SU-DHL-6 (cell line): ENCODE measurements around the gene TMEM18.

ENCODE experiments used
- H2AFZ ChIP-seq: fragments of 200-600 bp; sonication (generic); 2 replicates; pipeline ENCODE4 v1.6.1; 2014; ENCODE audit warnings: low read depth, mild to moderate bottlenecking, moderate library complexity, mixed read lengths, antibody characterized with exemption, low read length; ENCODE audit not compliant: severe bottlenecking
- H3F3A ChIP-seq: fragments of 200-600 bp; shearing (Covaris generic); 2 replicates; pipeline ENCODE4 v1.6.0; 2016; ENCODE audit warnings: antibody characterized with exemption, mild to moderate bottlenecking; ENCODE audit not compliant: insufficient read depth
- H3K27ac ChIP-seq: fragments of 200-600 bp; sonication (generic); 2 replicates; pipeline ENCODE4 v1.5.1; 2016; ENCODE audit warnings: low read depth, mild to moderate bottlenecking, low read length, moderate library complexity, mixed read lengths
- H3K27me3 ChIP-seq: fragments of 200-600 bp; sonication (generic), shearing (Covaris generic); 2 replicates; pipeline ENCODE4 v1.6.0; 2014; ENCODE audit warnings: mild to moderate bottlenecking, low read length
- H3K36me3 ChIP-seq: fragments of 200-600 bp; sonication (generic); 2 replicates; pipeline ENCODE4 v1.6.1; 2014; ENCODE audit warnings: mild to moderate bottlenecking, low read length, mixed read lengths
- H3K4me2 ChIP-seq: fragments of 300-600, 200-600 bp; shearing (Covaris generic), sonication (generic); 2 replicates; pipeline ENCODE4 v1.6.0; 2014; ENCODE audit warnings: low read length, low read depth, mild to moderate bottlenecking; ENCODE audit not compliant: poor library complexity, severe bottlenecking
- H3K4me3 ChIP-seq: fragments of 200-600 bp; sonication (generic); 2 replicates; pipeline ENCODE4 v1.5.1; 2014; ENCODE audit warnings: antibody characterized with exemption, low read length, mild to moderate bottlenecking, mixed read lengths; ENCODE audit not compliant: insufficient read depth, poor library complexity, severe bottlenecking
- H3K79me2 ChIP-seq: fragments of 200-600 bp; sonication (generic); 2 replicates; pipeline ENCODE4 v1.6.1; 2014; ENCODE audit warnings: mild to moderate bottlenecking, low read length, moderate library complexity; ENCODE audit not compliant: insufficient read depth
- H3K9ac ChIP-seq: fragments of 200-600 bp; sonication (generic); 2 replicates; pipeline ENCODE4 v1.7.0; 2014; ENCODE audit warnings: mild to moderate bottlenecking, low read length
- H3K9me2 ChIP-seq: fragments of 200-600 bp; sonication (generic); replicated peaks from 2 replicates; pipeline ENCODE4 v1.6.1; 2014; ENCODE audit warnings: low read length; ENCODE audit not compliant: insufficient read depth
- H3K9me3 ChIP-seq: fragments of 200-600 bp; sonication (generic); 2 replicates; pipeline ENCODE4 v1.6.1; 2014; ENCODE audit warnings: low read length, mixed read lengths; ENCODE audit not compliant: insufficient read depth
- H4K20me1 ChIP-seq: fragments of 200-600 bp; sonication (generic); 2 replicates; pipeline ENCODE4 v1.6.1; 2014; ENCODE audit warnings: low read depth, mild to moderate bottlenecking, antibody characterized with exemption, low read length, moderate library complexity, mixed read lengths
- CTCF ChIP-seq: fragments of 200-600 bp; sonication (generic); IDR thresholded peaks from one replicate; pipeline ENCODE4 v1.5.1; 2017; ENCODE audit warnings: antibody characterized with exemption, mild to moderate bottlenecking, low read length, moderate library complexity; ENCODE audit not compliant: insufficient read depth, poor library complexity, severe bottlenecking
- EZH2phosphoT487 ChIP-seq: fragments of 200-600 bp; sonication (generic), shearing (Covaris generic); conservative IDR thresholded peaks from 2 replicates; pipeline ENCODE4 v1.6.1; 2018; ENCODE audit warnings: mild to moderate bottlenecking, antibody characterized with exemption, low read length, moderate library complexity, mixed read lengths

TMEM18 gene

GRCh38 chr2:620004-620403, 57.2 kb downstream of the TMEM18 start:
- TF ChIP-seq EZH2phosphoT487 (no peak), CTCF (no peak)
- no peaks in the 10 kb centered on the region for H3K27me3 ChIP-seq
- no peaks in the 10 kb centered on the region for H3K9me2 ChIP-seq
- H3K9me3 ChIP-seq = no peaks in the 10 kb centered on the region
- H3F3A ChIP-seq = no peaks in the 10 kb centered on the region
- no peak overlapping the region for H3K27ac ChIP-seq
- H3K4me2 ChIP-seq = no peak overlapping the region
- no peaks in the 10 kb centered on the region for H3K36me3 ChIP-seq
- H3K9ac ChIP-seq = no peak overlapping the region
- no peak overlapping the region for H2AFZ ChIP-seq
- H3K79me2 ChIP-seq = no peaks in the 10 kb centered on the region
- no peak overlapping the region for H3K4me3 ChIP-seq
- no peaks in the 10 kb centered on the region for H4K20me1 ChIP-seq

- Histone ChIP-seq H3K9ac (no peak overlapping the region), H4K20me1 (no peaks in the 10 kb centered on the region), H3F3A (no peaks in the 10 kb centered on the region), H3K4me3 (no peak overlapping the region), H3K9me2 (no peaks in the 10 kb centered on the region), H3K4me2 (no peak overlapping the region), H3K27me3 (no peaks in the 10 kb centered on the region), H2AFZ (no peak overlapping the region), H3K27ac (no peak overlapping the region), H3K36me3 (no peaks in the 10 kb centered on the region), H3K9me3 (no peaks in the 10 kb centered on the region), H3K79me2 (no peaks in the 10 kb centered on the region)
- no peak for TF ChIP-seq CTCF
- no peak for TF ChIP-seq EZH2phosphoT487
Observed at GRCh38 chr2:618422-618990, 58.7 kb downstream of the TMEM18 start.

GRCh38 chr2:618005-618404, 59.2 kb downstream of the TMEM18 start:
- Histone ChIP-seq H3F3A (no peaks in the 10 kb centered on the region), H3K79me2 (no peaks in the 10 kb centered on the region), H3K9me2 (no peaks in the 10 kb centered on the region), H3K36me3 (no peaks in the 10 kb centered on the region), H3K27me3 (no peaks in the 10 kb centered on the region), H3K9ac (no peak overlapping the region), H3K4me3 (no peak overlapping the region), H3K4me2 (no peak overlapping the region), H4K20me1 (no peaks in the 10 kb centered on the region), H3K27ac (no peak overlapping the region), H2AFZ (no peak overlapping the region), H3K9me3 (no peaks in the 10 kb centered on the region)
- no peak for TF ChIP-seq CTCF
